ENCODE data around the gene RREB1.

- TF ChIP-seq CTCF (IDR thresholded peaks at IDR 0.05), result no peak
- no peak for TF ChIP-seq POLR2A (IDR thresholded peaks at IDR 0.05)
- no peak for TF ChIP-seq POLR2AphosphoS5 (IDR thresholded peaks at IDR 0.05)
- no peak for TF ChIP-seq EP300 (IDR thresholded peaks at IDR 0.05)
Measured at GRCh38 chr6:7183707-7184106, 75.9 kb downstream of the RREB1 start.

Data from suprapubic skin (tissue), 4 donors.